Stimulated activated naive CD8-positive, alpha-beta T cell treated with anti-CD3 and anti-CD28 coated beads, Interleukin-15, amount 100 ng/mL, for 72 hours (primary cell): ENCODE data around the gene TEX14.

ENCODE experiments used
- ATAC-seq: fragments of 150-1000 bp; cut with Tn5 transposase; 2 replicates; pipeline ENCODE4 v1.10.0; 2021; ENCODE audit warnings: mild to moderate bottlenecking, moderate library complexity
- DNase-seq, 2 donors: peaks; one replicate each; pipeline ENCODE4 v3.0.0; 2021 to 2022
- H3K27ac Mint-ChIP-seq, 2 donors: one replicate each; pipeline ENCODE4 v1.8.0; 2022; ENCODE audit warnings: mild to moderate bottlenecking in 2 of 2, mixed read lengths in 2 of 2, moderate library complexity in 2 of 2
- H3K27me3 Mint-ChIP-seq: one replicate; pipeline ENCODE4 v1.8.0; 2022; ENCODE audit warnings: mixed read lengths
- H3K4me1 Mint-ChIP-seq: one replicate; pipeline ENCODE4 v1.8.0; 2022; ENCODE audit warnings: mild to moderate bottlenecking, mixed read lengths
- H3K4me3 Mint-ChIP-seq, 2 donors: one replicate each; pipeline ENCODE4 v1.8.0; 2022; ENCODE audit warnings: mild to moderate bottlenecking in 2 of 2, mixed read lengths in 2 of 2, moderate library complexity in 1 of 2
- H3K9me3 Mint-ChIP-seq, 2 donors: one replicate each; pipeline ENCODE4 v1.8.0; 2022; ENCODE audit warnings: mixed read lengths in 2 of 2

TEX14 gene

GRCh38 chr17:58637011-58637570 is 54.8 kb downstream of the TEX14 start:
- no peak for ATAC-seq

GRCh38 chr17:58632324-58633314 is 59.2 kb downstream of the TEX14 start:
- DNase-seq: no peak
- Mint-ChIP-seq H3K4me1 (no peaks in the 10 kb centered on the region), H3K4me3 (peak overlapping the region in 1 of 2 donors; percentile 16), H3K27me3 (no peaks in the 10 kb centered on the region), H3K9me3 (peaks cover 0 to 5% of the 10 kb centered on the region in 2 donors), H3K27ac (peak overlapping the region in 1 of 2 donors; percentile 92)
- ATAC-seq: no peak

More at GRCh38 chr17:58637011-58637570, 54.8 kb downstream of the TEX14 start:
- peaks cover 0 to 5% of the 10 kb centered on the region in 2 donors for H3K9me3 Mint-ChIP-seq
- H3K27ac Mint-ChIP-seq: no peak overlapping the region
- no peaks in the 10 kb centered on the region for H3K27me3 Mint-ChIP-seq
- H3K4me3 Mint-ChIP-seq: no peak overlapping the region
- DNase-seq: no peak
- peaks cover 6% of the 10 kb centered on the region for H3K4me1 Mint-ChIP-seq

DNA sequence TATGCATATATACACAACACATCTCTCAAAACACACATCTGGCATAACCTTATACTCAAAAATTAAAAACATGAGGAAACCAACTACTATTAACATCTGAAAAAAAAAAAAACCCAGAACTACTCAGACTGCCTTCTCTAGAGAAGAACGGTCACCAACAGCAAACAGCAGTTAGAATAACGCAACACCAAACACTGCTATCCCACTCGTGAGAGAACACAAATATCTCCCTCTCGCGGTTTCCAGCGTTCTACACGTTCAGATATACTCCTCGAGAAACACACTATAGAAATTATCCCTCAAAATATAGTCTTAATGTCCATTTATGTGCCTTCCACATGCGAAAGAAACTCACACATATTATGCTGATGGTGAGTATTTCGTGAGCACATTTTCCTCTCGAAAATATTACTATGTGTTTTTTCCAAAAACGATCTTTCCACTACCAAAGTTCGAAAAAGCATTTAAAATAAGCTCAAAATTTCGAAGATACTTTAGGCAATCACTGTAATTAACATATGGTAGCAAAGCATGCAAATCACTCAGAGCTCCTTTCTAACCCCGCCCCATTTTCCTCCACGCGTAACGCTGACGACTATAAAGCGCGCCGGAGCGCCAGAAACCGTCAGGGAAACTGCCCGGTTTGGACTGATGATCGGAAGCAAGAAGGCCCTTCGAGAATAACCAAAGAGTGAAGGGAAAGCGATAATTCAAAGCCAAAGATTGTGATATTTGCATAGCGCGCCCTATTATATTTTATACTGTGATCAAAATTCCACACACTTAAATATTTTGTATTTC is 60.1 kb downstream of the TEX14 start:
- Mint-ChIP-seq H3K27me3 (no peaks in the 10 kb centered on the region), H3K27ac (no peak overlapping the region), H3K4me3 (no peak overlapping the region), H3K4me1 (no peaks in the 10 kb centered on the region), H3K9me3 (peaks cover 0 to 5% of the 10 kb centered on the region in 2 donors)
- DNase-seq (peak; percentile 91 to 96), ATAC-seq (peak; percentile 96)

DNA sequence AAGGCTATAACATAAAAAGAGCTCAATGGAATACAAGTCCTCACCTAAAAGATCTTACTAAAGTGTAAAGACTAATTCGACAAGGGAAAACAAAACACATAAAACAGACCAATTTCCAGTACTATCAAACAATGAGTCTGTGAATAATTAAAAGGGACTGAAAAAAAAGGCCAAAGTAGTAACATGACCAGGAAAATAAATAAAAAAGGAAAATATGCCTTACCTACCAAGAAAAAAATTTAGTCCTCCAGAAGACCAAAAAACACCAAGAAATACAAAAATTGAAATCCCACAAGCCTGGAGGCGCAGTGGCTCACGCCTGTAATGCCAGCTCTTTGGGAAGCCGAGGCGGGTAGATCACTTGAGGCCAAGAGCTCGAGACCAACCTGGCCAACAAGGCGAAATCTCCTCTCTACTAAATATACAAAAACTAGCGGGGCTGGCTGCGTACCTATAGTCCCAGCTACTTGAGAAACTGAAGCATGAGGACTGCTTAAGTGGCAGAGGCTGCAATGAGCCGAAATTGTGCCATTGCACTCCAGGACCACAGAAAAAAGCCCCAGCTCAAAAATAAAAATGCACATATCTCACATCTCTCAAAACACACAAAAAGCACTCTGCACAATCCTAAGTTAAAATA is 60.8 kb downstream of the TEX14 start:
- ATAC-seq: no peak

DNA sequence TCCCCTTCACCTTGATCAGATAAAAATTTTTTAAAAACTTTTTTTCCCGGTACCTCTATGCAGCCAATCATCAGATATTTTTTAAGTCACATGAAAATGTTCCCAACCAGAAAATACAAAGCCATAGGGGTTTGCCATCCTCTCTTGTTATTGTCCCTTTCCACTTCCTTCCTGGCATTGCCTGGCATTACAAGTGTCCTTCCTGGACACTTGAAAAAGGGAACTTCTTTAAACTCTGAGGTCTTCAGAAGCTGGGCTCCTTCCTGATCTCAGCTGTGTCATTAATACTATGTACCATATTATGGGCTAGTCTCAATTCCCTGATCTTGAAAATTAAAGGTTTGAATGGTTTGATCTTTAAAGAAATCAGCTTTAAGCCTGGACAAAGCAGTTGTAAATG is 64.9 kb downstream of the TEX14 start:
- H3K27me3 Mint-ChIP-seq: no peaks in the 10 kb centered on the region
- H3K4me1 Mint-ChIP-seq: no peaks in the 10 kb centered on the region
- H3K4me3 Mint-ChIP-seq: no peak overlapping the region
- ATAC-seq (no peak), DNase-seq (no peak)
- H3K9me3 Mint-ChIP-seq: no peaks in the 10 kb centered on the region
- no peak overlapping the region for H3K27ac Mint-ChIP-seq

More for the DNA sequence above, 60.8 kb downstream of the TEX14 start:
- H3K27ac Mint-ChIP-seq: peak overlapping the region in 1 of 2 donors; percentile 41
- H3K27me3 Mint-ChIP-seq: no peaks in the 10 kb centered on the region
- no peaks in the 10 kb centered on the region for H3K4me1 Mint-ChIP-seq
- peak overlapping the region in 1 of 2 donors; percentile 16 for H3K4me3 Mint-ChIP-seq
- DNase-seq: peak; percentile 68 to 74
- peaks cover 0 to 5% of the 10 kb centered on the region in 2 donors for H3K9me3 Mint-ChIP-seq

DNA sequence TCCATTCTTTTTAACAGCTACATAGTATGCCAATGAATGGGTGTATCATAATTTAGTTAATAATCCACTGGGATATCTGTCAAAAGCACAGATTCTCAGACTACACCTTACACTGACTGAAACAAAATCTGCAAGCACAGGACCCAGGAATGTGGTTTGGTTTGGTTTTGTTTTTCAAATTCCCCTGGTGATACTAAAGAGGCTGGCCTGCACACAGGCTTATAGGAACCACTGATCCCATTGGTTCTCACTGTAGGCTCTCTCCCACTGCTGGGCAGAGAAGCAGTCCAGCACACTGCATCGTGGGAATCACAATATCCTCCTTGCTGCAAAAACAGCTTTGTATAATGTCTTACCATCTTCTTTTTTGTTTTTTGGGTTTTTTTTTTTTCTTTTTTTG is 67.1 kb downstream of the TEX14 start:
- ATAC-seq (no peak), DNase-seq (no peak)
- no peak overlapping the region for H3K27ac Mint-ChIP-seq
- no peaks in the 10 kb centered on the region for H3K9me3 Mint-ChIP-seq
- H3K27me3 Mint-ChIP-seq: no peaks in the 10 kb centered on the region
- peaks cover 9% of the 10 kb centered on the region for H3K4me1 Mint-ChIP-seq
- H3K4me3 Mint-ChIP-seq: no peak overlapping the region

DNA sequence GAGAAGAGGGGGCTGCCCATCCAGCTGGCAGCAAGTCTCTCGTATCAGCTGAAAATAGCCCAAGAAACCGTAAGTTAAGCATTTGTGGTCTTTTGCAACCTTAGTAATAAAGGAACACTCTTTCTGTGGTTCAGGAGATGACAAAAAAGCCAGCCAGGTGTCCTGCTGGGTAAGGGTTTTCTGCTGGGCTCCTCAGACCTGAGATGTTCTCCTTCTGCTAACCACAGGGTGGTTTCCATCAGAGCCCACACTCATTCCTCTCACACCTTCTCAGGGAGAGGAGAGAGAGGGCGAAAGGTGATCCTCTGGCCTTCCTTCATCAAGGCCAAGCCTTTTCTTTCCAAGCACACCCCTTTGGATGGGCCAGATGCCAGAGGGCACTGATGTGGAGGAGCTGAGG is 70.7 kb downstream of the TEX14 start:
- peak; percentile 20 for ATAC-seq

DNA sequence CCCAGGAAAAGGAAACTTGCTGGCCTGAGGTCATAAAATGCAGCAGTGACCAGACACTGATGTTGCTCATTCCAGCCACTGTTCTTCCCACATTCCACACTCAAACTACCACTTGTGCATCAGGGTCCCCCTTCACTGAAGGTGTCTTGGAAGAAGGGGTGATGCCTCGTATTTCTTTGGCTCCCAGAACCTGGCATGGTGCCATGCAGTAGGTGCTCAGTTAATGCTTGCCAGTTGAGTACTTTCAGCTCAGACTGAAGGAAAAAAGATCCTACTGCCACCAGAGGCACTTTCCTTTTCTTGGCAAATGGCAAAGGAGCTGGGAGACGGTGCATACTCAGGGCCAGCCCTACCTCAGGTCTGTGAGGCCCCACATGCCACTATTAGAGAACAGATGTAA is 73.5 kb downstream of the TEX14 start:
- Mint-ChIP-seq H3K9me3 (no peaks in the 10 kb centered on the region), H3K27me3 (no peaks in the 10 kb centered on the region), H3K4me3 (no peak overlapping the region), H3K4me1 (peaks cover 28% of the 10 kb centered on the region), H3K27ac (no peak overlapping the region)
- ATAC-seq (no peak), DNase-seq (no peak)

More for the DNA sequence above, 70.7 kb downstream of the TEX14 start:
- Mint-ChIP-seq H3K4me3 (no peak overlapping the region), H3K9me3 (no peaks in the 10 kb centered on the region), H3K27me3 (no peaks in the 10 kb centered on the region), H3K4me1 (peaks cover 17% of the 10 kb centered on the region), H3K27ac (no peak overlapping the region)
- no peak for DNase-seq

GRCh38 chr17:58617563-58617962 is 74.3 kb downstream of the TEX14 start:
- DNase-seq (no peak), ATAC-seq (peak; percentile 44)
- no peaks in the 10 kb centered on the region for H3K9me3 Mint-ChIP-seq
- H3K4me3 Mint-ChIP-seq: no peak overlapping the region
- no peak overlapping the region for H3K27ac Mint-ChIP-seq
- peaks cover 28% of the 10 kb centered on the region for H3K4me1 Mint-ChIP-seq
- no peaks in the 10 kb centered on the region for H3K27me3 Mint-ChIP-seq

- H3K27ac Mint-ChIP-seq: peak overlapping the region; percentile 41 to 43
- peak; percentile 88 for ATAC-seq
Observed at GRCh38 chr17:58615768-58616659, 75.8 kb downstream of the TEX14 start.

DNA sequence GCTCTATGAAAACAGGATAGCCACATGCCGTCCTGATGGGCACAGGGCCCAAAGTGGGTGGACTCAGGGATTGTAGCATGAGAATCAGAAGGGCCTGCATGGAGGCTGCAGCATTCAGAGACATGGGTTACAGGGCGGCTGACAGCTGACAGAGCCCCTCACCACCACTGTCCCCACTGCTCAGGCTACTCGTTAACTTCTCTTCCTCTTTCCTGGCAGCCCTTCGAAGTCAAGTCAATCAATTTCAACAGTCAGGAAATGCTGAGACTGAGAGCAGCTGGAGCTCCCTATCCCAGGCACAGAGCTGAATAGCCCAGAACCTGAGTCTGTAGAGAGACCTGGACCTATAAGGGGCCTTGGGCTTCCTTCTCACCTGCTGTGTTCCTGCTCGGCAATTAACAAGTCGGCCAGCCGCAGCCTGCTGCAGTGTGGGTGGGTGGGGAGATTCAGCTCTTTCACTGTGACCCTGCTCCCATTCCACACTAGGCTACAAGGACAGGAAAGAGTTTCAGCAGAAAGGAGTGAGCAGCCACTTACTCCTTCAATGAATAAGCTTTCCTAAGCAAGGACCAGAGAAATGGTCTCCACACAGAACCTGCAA is 76.9 kb downstream of the TEX14 start:
- no peak for ATAC-seq

More at GRCh38 chr17:58615768-58616659, 75.8 kb downstream of the TEX14 start:
- Mint-ChIP-seq H3K4me3 (peak overlapping the region in 1 of 2 donors; percentile 24), H3K9me3 (no peaks in the 10 kb centered on the region), H3K4me1 (peaks cover 24% of the 10 kb centered on the region), H3K27me3 (no peaks in the 10 kb centered on the region)
- DNase-seq: peak in 1 of 2 donors; percentile 9

GRCh38 chr17:58611331-58611730 is 80.5 kb downstream of the TEX14 start:
- Mint-ChIP-seq H3K27me3 (no peaks in the 10 kb centered on the region), H3K27ac (no peak overlapping the region), H3K4me3 (no peak overlapping the region), H3K9me3 (no peaks in the 10 kb centered on the region), H3K4me1 (peaks cover 13% of the 10 kb centered on the region)
- ATAC-seq (no peak), DNase-seq (no peak)

More for the DNA sequence above, 76.9 kb downstream of the TEX14 start:
- H3K27ac Mint-ChIP-seq: no peak overlapping the region
- no peaks in the 10 kb centered on the region for H3K9me3 Mint-ChIP-seq
- H3K4me3 Mint-ChIP-seq: no peak overlapping the region
- no peaks in the 10 kb centered on the region for H3K27me3 Mint-ChIP-seq
- DNase-seq: no peak
- peaks cover 19% of the 10 kb centered on the region for H3K4me1 Mint-ChIP-seq

DNA sequence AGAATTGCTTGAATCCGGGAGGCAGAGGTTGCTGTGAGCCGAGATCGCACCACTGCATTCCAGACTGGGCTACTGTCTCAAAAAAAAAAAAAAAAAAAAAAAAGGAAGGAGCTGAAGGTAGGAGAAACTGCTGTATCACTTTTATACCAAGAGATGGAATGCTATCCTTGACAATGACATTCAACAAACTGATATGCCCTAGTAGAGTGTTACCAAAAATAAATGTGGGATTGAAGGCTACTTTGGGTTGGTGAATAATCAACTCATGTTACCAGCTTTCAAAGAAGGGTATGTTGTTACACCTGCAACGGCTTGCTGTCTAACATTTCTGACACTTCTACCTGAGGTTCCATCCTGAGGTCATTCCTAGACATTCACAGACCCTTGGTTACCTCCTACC is 84.9 kb downstream of the TEX14 start:
- Mint-ChIP-seq H3K4me3 (no peak overlapping the region), H3K27me3 (no peaks in the 10 kb centered on the region), H3K27ac (peak overlapping the region in 1 of 2 donors; percentile 68), H3K9me3 (no peaks in the 10 kb centered on the region), H3K4me1 (peaks cover 9% of the 10 kb centered on the region)
- no peak for ATAC-seq
- no peak for DNase-seq

- H3K4me1 Mint-ChIP-seq: peaks cover 9% of the 10 kb centered on the region
- DNase-seq (no peak), ATAC-seq (no peak)
- H3K9me3 Mint-ChIP-seq: no peaks in the 10 kb centered on the region
- no peak overlapping the region for H3K4me3 Mint-ChIP-seq
- no peaks in the 10 kb centered on the region for H3K27me3 Mint-ChIP-seq
- no peak overlapping the region for H3K27ac Mint-ChIP-seq
Observed at GRCh38 chr17:58605986-58606385, 85.9 kb downstream of the TEX14 start.
